ENCODE measurements around the gene DPYD. TPM values are rescaled to one million over a fixed set of nuclear protein-coding genes. Genes with fewer than 3 reads are reported as not detected.
A peak's percentile ranks its signal among the peaks of the same experiment; 100 is the strongest.

The DPYD gene
- total and polyA plus RNA-seq, 10 of the 15 experiments (the other 5 are each of a cell fraction or from before 2014, with no cell fraction given): 5.7 to 23.8 (median 10.2) TPM

DNA sequence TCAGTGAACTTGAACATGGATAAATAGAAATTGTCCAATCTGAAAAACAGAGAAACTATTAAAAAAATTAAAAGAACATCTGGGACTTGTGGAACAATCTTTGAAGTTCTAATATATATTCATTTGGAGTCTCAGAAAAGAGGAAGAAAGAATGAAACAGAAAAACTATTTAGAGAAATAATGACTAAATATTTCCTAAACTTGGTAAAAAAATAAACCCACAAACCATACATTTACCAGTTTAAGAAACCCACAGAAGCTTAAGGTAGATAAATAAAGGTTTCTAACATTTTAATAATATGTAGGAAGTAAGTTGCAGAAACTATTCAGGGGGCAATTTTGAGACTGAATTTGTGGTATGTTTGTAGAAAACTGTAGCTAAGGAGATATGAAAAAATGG is 761.5 kb downstream of the DPYD start (continued):
- TF ChIP-seq, protein P1, sequence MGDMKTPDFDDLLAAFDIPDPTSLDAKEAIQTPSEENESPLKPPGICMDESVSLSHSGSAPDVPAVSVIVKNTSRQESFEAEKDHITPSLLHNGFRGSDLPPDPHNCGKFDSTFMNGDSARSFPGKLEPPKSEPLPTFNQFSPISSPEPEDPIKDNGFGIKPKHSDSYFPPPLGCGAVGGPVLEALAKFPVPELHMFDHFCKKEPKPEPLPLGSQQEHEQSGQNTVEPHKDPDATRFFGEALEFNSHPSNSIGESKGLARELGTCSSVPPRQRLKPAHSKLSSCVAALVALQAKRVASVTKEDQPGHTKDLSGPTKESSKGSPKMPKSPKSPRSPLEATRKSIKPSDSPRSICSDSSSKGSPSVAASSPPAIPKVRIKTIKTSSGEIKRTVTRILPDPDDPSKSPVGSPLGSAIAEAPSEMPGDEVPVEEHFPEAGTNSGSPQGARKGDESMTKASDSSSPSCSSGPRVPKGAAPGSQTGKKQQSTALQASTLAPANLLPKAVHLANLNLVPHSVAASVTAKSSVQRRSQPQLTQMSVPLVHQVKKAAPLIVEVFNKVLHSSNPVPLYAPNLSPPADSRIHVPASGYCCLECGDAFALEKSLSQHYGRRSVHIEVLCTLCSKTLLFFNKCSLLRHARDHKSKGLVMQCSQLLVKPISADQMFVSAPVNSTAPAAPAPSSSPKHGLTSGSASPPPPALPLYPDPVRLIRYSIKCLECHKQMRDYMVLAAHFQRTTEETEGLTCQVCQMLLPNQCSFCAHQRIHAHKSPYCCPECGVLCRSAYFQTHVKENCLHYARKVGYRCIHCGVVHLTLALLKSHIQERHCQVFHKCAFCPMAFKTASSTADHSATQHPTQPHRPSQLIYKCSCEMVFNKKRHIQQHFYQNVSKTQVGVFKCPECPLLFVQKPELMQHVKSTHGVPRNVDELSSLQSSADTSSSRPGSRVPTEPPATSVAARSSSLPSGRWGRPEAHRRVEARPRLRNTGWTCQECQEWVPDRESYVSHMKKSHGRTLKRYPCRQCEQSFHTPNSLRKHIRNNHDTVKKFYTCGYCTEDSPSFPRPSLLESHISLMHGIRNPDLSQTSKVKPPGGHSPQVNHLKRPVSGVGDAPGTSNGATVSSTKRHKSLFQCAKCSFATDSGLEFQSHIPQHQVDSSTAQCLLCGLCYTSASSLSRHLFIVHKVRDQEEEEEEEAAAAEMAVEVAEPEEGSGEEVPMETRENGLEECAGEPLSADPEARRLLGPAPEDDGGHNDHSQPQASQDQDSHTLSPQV (IDR thresholded peaks at IDR 0.05): no peak
- TF ChIP-seq CHD1 (IDR thresholded peaks at IDR 0.05; ENCODE audit: low read depth, low read length) (no peak), MTA3 (IDR thresholded peaks at IDR 0.05; ENCODE audit: borderline replicate concordance, low read length) (peak; percentile 77; the same call in 1 of the 2 replicates), SMAD1 (IDR thresholded peaks at IDR 0.05; ENCODE audit: low read depth, partially characterized antibody) (no peak), CREM (IDR thresholded peaks at IDR 0.05; ENCODE audit: low read depth) (peak; percentile 60; the same call in 1 of the 2 replicates), BMI1 (IDR thresholded peaks at IDR 0.05; ENCODE audit: borderline replicate concordance) (0 out of 2 replicates have a peak, but pooled peaks have one; percentile 36), STAT3 (IDR thresholded peaks at IDR 0.05; ENCODE audit: low read depth, low read length) (no peak), TARDBP (IDR thresholded peaks at IDR 0.05; ENCODE audit: borderline replicate concordance) (no peak), JUND (IDR thresholded peaks at IDR 0.05; ENCODE audit: low read depth, low read length) (no peak), NRF1 (conservative IDR thresholded peaks at IDR 0.05; ENCODE audit: low read depth, low read length) (no peak), PAX5 (IDR thresholded peaks at IDR 0.05; ENCODE audit: borderline replicate concordance, low read depth, low read length) (no peak), SREBF1 (IDR thresholded peaks at IDR 0.05; ENCODE audit: low read length) (no peak), BRCA1 (IDR thresholded peaks at IDR 0.05; ENCODE audit: low read depth, low read length) (no peak), NR2F1 (conservative IDR thresholded peaks at IDR 0.05) (no peak), SIX5 (IDR thresholded peaks at IDR 0.05; ENCODE audit: low read depth, low read length, severe bottlenecking) (no peak), FOXK2 (IDR thresholded peaks at IDR 0.05) (no peak), KLF5 (IDR thresholded peaks at IDR 0.05; ENCODE audit: partially characterized antibody) (no peak), MYC (IDR thresholded peaks at IDR 0.05; ENCODE audit: insufficient read depth, insufficient read length, insufficient replicate concordance, low read length, severe bottlenecking) (no peak)
- TF ChIP-seq, protein P2, sequence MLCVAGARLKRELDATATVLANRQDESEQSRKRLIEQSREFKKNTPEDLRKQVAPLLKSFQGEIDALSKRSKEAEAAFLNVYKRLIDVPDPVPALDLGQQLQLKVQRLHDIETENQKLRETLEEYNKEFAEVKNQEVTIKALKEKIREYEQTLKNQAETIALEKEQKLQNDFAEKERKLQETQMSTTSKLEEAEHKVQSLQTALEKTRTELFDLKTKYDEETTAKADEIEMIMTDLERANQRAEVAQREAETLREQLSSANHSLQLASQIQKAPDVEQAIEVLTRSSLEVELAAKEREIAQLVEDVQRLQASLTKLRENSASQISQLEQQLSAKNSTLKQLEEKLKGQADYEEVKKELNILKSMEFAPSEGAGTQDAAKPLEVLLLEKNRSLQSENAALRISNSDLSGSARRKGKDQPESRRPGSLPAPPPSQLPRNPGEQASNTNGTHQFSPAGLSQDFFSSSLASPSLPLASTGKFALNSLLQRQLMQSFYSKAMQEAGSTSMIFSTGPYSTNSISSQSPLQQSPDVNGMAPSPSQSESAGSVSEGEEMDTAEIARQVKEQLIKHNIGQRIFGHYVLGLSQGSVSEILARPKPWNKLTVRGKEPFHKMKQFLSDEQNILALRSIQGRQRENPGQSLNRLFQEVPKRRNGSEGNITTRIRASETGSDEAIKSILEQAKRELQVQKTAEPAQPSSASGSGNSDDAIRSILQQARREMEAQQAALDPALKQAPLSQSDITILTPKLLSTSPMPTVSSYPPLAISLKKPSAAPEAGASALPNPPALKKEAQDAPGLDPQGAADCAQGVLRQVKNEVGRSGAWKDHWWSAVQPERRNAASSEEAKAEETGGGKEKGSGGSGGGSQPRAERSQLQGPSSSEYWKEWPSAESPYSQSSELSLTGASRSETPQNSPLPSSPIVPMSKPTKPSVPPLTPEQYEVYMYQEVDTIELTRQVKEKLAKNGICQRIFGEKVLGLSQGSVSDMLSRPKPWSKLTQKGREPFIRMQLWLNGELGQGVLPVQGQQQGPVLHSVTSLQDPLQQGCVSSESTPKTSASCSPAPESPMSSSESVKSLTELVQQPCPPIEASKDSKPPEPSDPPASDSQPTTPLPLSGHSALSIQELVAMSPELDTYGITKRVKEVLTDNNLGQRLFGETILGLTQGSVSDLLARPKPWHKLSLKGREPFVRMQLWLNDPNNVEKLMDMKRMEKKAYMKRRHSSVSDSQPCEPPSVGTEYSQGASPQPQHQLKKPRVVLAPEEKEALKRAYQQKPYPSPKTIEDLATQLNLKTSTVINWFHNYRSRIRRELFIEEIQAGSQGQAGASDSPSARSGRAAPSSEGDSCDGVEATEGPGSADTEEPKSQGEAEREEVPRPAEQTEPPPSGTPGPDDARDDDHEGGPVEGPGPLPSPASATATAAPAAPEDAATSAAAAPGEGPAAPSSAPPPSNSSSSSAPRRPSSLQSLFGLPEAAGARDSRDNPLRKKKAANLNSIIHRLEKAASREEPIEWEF (IDR thresholded peaks at IDR 0.05; ENCODE audit: insufficient replicate concordance, low read depth, low read length): no peak
- TF ChIP-seq, protein P3, sequence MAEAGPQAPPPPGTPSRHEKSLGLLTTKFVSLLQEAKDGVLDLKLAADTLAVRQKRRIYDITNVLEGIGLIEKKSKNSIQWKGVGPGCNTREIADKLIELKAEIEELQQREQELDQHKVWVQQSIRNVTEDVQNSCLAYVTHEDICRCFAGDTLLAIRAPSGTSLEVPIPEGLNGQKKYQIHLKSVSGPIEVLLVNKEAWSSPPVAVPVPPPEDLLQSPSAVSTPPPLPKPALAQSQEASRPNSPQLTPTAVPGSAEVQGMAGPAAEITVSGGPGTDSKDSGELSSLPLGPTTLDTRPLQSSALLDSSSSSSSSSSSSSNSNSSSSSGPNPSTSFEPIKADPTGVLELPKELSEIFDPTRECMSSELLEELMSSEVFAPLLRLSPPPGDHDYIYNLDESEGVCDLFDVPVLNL (IDR thresholded peaks at IDR 0.05; ENCODE audit: low read depth, low read length): no peak
- TF ChIP-seq, protein P4, sequence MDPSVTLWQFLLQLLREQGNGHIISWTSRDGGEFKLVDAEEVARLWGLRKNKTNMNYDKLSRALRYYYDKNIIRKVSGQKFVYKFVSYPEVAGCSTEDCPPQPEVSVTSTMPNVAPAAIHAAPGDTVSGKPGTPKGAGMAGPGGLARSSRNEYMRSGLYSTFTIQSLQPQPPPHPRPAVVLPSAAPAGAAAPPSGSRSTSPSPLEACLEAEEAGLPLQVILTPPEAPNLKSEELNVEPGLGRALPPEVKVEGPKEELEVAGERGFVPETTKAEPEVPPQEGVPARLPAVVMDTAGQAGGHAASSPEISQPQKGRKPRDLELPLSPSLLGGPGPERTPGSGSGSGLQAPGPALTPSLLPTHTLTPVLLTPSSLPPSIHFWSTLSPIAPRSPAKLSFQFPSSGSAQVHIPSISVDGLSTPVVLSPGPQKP (IDR thresholded peaks at IDR 0.05; ENCODE audit: low read depth, low read length): no peak

Data from GM12878 (cell line).